Vagina (tissue), 2 donors: ENCODE data around the gene SLX4IP. TPM values are rescaled to one million over a fixed set of nuclear protein-coding genes. Genes with fewer than 3 reads are reported as not detected.

Experiments used
- DNase-seq, 2 donors: peaks; one replicate each; pipeline ENCODE4 v3.0.0-alpha.2; 2017; ENCODE audit errors: extremely low spot score in 2 of 2
- H3K27ac ChIP-seq: fragments of 200-600 bp; sonication (generic); one replicate; pipeline ENCODE4 v1.5.1; 2019
- H3K27me3 ChIP-seq: fragments of 200-600 bp; sonication (generic); one replicate; pipeline ENCODE4 v1.5.1; 2019
- H3K36me3 ChIP-seq, 2 donors: fragments of 200-600 bp; sonication (generic); one replicate each; pipeline ENCODE4 v1.5.1; 2017 to 2019
- H3K4me1 ChIP-seq: fragments of 200-600 bp; sonication (generic); one replicate; pipeline ENCODE4 v1.5.1; 2019
- H3K4me3 ChIP-seq, 2 donors: fragments of 200-600 bp; sonication (generic); 1 replicate in 1 of 2; 2 replicates in 1 of 2; pipeline ENCODE4 v1.5.1; 2016 to 2019
- H3K9me3 ChIP-seq: fragments of 200-600 bp; sonication (generic); one replicate; pipeline ENCODE4 v1.5.1; 2019
- POLR2A ChIP-seq, 2 donors: fragments of 450-650 bp; IDR thresholded peaks; one replicate each; pipeline ENCODE4 v1.6.1; 2017; ENCODE audit warnings: antibody characterized with exemption in 2 of 2, mild to moderate bottlenecking in 2 of 2, moderate library complexity in 2 of 2
- POLR2AphosphoS5 ChIP-seq, 2 donors: sonication (generic); formaldehyde crosslinking; IDR thresholded peaks; one replicate each; pipeline ENCODE4 v1.9.0; 2017; ENCODE audit warnings: antibody characterized with exemption in 2 of 2, mild to moderate bottlenecking in 2 of 2, low read depth in 1 of 2; ENCODE audit not compliant: insufficient read depth in 1 of 2
- intact Hi-C: fragments of 100-400 bp; cut with DNase I; formaldehyde crosslinking; loops from one replicate; pipeline ENCODE4 v1.15.1; 2023
- total RNA-seq: library from RNA; depleted of rRNA; stranded (reverse); fragments of >200 nt; gene quantifications from one replicate; pipeline ENCODE4 v1.2.3, GENCODE V29; 2016
- TF ChIP-seq, protein P1 (sequence below), 3 experiments: fragments of 450-650 bp in 2 of 3; fragments of 200-600 bp in 1 of 3; sonication (generic) in 1 of 3; IDR thresholded peaks; one replicate each; pipeline ENCODE4 v1.5.1; 2017 to 2019; ENCODE audit warnings: antibody characterized with exemption in 3 of 3, mild to moderate bottlenecking in 2 of 3, moderate library complexity in 2 of 3

The SLX4IP gene
- total RNA-seq, 1 donor from 2014 or later: 4.9 TPM

GRCh38 chr20:10438217-10438616, 3.1 kb downstream of the SLX4IP start:
- H3K4me3 ChIP-seq: no peak overlapping the region
- H3K27me3 ChIP-seq: no peaks in the 10 kb centered on the region
- H3K36me3 ChIP-seq: peaks cover 0 to 7% of the 10 kb centered on the region in 2 donors
- intact Hi-C loops: no loop called here
- DNase-seq: no peak
- no peak overlapping the region for H3K27ac ChIP-seq
- H3K4me1 ChIP-seq: peaks cover 15% of the 10 kb centered on the region
- TF ChIP-seq POLR2AphosphoS5 (IDR thresholded peaks at IDR 0.05; ENCODE audit: insufficient read depth in 1 of 2, low read depth in 1 of 2) (no peak), POLR2A (IDR thresholded peaks at IDR 0.05) (no peak)
- TF ChIP-seq, protein P1, sequence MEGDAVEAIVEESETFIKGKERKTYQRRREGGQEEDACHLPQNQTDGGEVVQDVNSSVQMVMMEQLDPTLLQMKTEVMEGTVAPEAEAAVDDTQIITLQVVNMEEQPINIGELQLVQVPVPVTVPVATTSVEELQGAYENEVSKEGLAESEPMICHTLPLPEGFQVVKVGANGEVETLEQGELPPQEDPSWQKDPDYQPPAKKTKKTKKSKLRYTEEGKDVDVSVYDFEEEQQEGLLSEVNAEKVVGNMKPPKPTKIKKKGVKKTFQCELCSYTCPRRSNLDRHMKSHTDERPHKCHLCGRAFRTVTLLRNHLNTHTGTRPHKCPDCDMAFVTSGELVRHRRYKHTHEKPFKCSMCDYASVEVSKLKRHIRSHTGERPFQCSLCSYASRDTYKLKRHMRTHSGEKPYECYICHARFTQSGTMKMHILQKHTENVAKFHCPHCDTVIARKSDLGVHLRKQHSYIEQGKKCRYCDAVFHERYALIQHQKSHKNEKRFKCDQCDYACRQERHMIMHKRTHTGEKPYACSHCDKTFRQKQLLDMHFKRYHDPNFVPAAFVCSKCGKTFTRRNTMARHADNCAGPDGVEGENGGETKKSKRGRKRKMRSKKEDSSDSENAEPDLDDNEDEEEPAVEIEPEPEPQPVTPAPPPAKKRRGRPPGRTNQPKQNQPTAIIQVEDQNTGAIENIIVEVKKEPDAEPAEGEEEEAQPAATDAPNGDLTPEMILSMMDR (IDR thresholded peaks at IDR 0.05): no peak
- H3K9me3 ChIP-seq: no peaks in the 10 kb centered on the region

GRCh38 chr20:10443936-10444335, 8.8 kb downstream of the SLX4IP start:
- intact Hi-C loops: no loop called here

DNA sequence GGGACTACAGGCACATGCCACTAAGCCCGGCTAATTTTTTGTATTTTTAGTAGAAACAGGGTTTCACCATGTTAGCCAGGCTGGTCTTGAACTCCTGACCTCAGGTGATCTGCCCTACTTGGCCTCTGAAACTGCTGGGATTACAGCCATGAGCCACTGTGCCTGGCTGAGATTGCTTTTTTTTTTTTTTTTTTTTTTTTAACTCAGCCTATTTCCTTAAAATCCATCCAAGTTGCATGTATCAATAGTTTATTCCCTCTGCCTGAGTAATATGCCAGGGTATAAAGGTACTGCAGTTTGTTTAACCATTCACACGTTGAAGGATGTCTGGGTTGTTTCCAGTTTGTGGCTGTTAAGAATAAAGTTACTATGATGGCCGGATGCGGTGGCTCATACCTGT, 10.7 kb downstream of the SLX4IP start:
- DNase-seq: no peak
- intact Hi-C loops: no loop called here
- Histone ChIP-seq H3K27me3 (no peaks in the 10 kb centered on the region), H3K4me3 (no peak overlapping the region), H3K36me3 (no peaks in the 10 kb centered on the region), H3K27ac (no peak overlapping the region), H3K4me1 (no peaks in the 10 kb centered on the region), H3K9me3 (no peaks in the 10 kb centered on the region)
- TF ChIP-seq POLR2AphosphoS5 (IDR thresholded peaks at IDR 0.05; ENCODE audit: insufficient read depth in 1 of 2, low read depth in 1 of 2) (no peak), POLR2A (IDR thresholded peaks at IDR 0.05) (no peak)
- TF ChIP-seq, protein P1 (IDR thresholded peaks at IDR 0.05): no peak

More at GRCh38 chr20:10443936-10444335, 8.8 kb downstream of the SLX4IP start:
- no peaks in the 10 kb centered on the region for H3K4me1 ChIP-seq
- peaks cover 0 to 4% of the 10 kb centered on the region in 2 donors for H3K36me3 ChIP-seq
- H3K27me3 ChIP-seq: no peaks in the 10 kb centered on the region
- H3K4me3 ChIP-seq: no peak overlapping the region
- H3K9me3 ChIP-seq: no peaks in the 10 kb centered on the region
- TF ChIP-seq POLR2AphosphoS5 (IDR thresholded peaks at IDR 0.05; ENCODE audit: insufficient read depth in 1 of 2, low read depth in 1 of 2): no peak
- no peak for TF ChIP-seq POLR2A (IDR thresholded peaks at IDR 0.05)
- TF ChIP-seq, protein P1 (IDR thresholded peaks at IDR 0.05): no peak
- no peak for DNase-seq
- H3K27ac ChIP-seq: no peak overlapping the region

- Histone ChIP-seq H3K27me3 (no peaks in the 10 kb centered on the region), H3K27ac (no peak overlapping the region), H3K4me3 (no peak overlapping the region), H3K36me3 (no peaks in the 10 kb centered on the region), H3K9me3 (no peaks in the 10 kb centered on the region), H3K4me1 (no peaks in the 10 kb centered on the region)
- intact Hi-C loops: no loop called here
- DNase-seq: no peak
- TF ChIP-seq POLR2A (IDR thresholded peaks at IDR 0.05) (no peak), POLR2AphosphoS5 (IDR thresholded peaks at IDR 0.05; ENCODE audit: insufficient read depth in 1 of 2, low read depth in 1 of 2) (no peak)
- TF ChIP-seq, protein P1 (IDR thresholded peaks at IDR 0.05): no peak
Observed at GRCh38 chr20:10447028-10447427, 11.9 kb downstream of the SLX4IP start.

GRCh38 chr20:10448270-10449156, 13.4 kb downstream of the SLX4IP start:
- no peak overlapping the region for H3K27ac ChIP-seq
- no peaks in the 10 kb centered on the region for H3K27me3 ChIP-seq
- no peak for DNase-seq
- no peaks in the 10 kb centered on the region for H3K9me3 ChIP-seq
- no peaks in the 10 kb centered on the region for H3K36me3 ChIP-seq
- TF ChIP-seq POLR2AphosphoS5 (IDR thresholded peaks at IDR 0.05; ENCODE audit: insufficient read depth in 1 of 2, low read depth in 1 of 2): no peak
- TF ChIP-seq, protein P1 (IDR thresholded peaks at IDR 0.05): no peak
- TF ChIP-seq POLR2A (IDR thresholded peaks at IDR 0.05): no peak
- H3K4me3 ChIP-seq: no peak overlapping the region
- intact Hi-C loops: no loop called here
- H3K4me1 ChIP-seq: no peaks in the 10 kb centered on the region
